Esophagus squamous epithelium (tissue), 4 donors: Measurements from ENCODE around the gene RAMAC.

Experiments used
- POLR2A ChIP-seq, 4 donors: fragments of 450-650 bp; IDR thresholded peaks; one replicate each; pipeline ENCODE4 v1.6.1; 2017; ENCODE audit warnings: antibody characterized with exemption in 4 of 4, mild to moderate bottlenecking in 4 of 4, moderate library complexity in 3 of 4
- TF ChIP-seq, protein P1 (sequence below), 6 experiments: fragments of 450-650 bp in 4 of 6; fragments of 200-600 bp in 2 of 6; sonication (generic) in 2 of 6; IDR thresholded peaks; one replicate each; pipeline ENCODE4 v1.5.1; 2016 to 2019; ENCODE audit warnings: antibody characterized with exemption in 6 of 6, mild to moderate bottlenecking in 4 of 6, moderate library complexity in 4 of 6

DNA sequence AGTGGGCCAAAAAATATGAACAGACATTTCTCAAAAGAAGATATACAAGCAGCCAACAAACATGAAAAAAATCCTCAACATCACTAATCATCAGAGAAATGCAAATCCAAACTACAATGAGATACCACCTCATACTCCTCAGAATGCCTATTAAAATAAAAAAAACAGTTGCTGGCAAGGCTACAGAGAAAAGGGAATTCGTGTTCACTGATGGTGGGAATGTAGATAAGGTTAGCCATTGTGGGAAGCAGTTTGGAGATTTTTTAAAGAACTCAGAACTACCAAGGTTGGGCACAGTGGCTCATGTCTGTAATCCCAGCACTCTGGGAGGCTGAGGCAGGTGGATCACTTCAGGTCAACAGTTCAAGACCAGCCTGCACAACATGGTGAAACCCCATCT, 53.2 kb downstream of the RAMAC start:
- TF ChIP-seq, protein P1, sequence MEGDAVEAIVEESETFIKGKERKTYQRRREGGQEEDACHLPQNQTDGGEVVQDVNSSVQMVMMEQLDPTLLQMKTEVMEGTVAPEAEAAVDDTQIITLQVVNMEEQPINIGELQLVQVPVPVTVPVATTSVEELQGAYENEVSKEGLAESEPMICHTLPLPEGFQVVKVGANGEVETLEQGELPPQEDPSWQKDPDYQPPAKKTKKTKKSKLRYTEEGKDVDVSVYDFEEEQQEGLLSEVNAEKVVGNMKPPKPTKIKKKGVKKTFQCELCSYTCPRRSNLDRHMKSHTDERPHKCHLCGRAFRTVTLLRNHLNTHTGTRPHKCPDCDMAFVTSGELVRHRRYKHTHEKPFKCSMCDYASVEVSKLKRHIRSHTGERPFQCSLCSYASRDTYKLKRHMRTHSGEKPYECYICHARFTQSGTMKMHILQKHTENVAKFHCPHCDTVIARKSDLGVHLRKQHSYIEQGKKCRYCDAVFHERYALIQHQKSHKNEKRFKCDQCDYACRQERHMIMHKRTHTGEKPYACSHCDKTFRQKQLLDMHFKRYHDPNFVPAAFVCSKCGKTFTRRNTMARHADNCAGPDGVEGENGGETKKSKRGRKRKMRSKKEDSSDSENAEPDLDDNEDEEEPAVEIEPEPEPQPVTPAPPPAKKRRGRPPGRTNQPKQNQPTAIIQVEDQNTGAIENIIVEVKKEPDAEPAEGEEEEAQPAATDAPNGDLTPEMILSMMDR (IDR thresholded peaks at IDR 0.05): no peak
- no peak for TF ChIP-seq POLR2A (IDR thresholded peaks at IDR 0.05)
